Measurements from ENCODE around the gene CD300C. TPM values are rescaled to one million over a fixed set of nuclear protein-coding genes. Genes with fewer than 3 reads are reported as not detected.

CD300C gene
- total RNA-seq, 1 experiment from 2014 or later, result not detected

DNA sequence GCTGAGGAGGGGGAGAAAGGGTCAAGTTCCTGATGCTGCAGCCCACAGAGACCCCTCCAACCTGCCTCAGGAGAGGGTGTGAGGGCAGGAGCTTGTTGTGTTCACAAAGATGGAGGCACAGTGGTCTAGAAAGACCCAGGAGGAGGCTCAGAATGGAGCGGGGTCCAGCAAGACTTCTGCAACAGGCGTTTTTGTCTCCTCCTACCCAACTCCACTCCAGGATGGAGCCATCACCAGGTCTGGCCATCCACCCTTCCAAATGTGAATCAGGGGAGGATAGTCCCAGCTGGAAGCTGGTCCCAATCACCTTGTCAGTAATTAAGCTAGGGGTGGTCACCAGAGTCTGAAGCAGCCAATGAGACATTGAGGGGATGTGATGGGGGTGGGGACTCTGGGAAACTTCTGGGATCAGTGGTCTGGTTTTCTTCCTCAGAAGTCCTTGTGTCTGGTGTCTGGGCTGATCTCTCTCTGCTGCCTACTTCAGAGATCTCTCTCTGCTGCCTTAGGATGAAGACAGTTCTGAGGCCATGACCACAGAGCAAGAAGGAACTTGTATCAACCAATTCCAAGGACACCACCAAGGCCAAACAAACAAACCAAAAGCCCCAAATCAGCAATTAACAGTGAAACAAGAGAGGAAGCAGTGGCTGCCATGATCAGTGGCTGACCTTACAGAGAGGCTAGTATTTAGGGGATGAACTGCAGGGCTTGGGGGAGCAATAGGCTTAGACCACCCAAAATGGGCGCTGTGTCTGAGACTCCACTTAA lies 29.2 kb downstream of the CD300C start:
- Mint-ChIP-seq H3K4me3 (ENCODE audit: low read depth, unreplicated experiment) (no peak overlapping the region), H3K4me1 (ENCODE audit: low read depth, unreplicated experiment) (no peaks in the 10 kb centered on the region), H3K27me3 (ENCODE audit: unreplicated experiment) (peaks cover 87% of the 10 kb centered on the region), H3K36me3 (ENCODE audit: insufficient read depth, unreplicated experiment) (peaks cover 20% of the 10 kb centered on the region), H3K27ac (ENCODE audit: unreplicated experiment) (no peak overlapping the region), H3K9me3 (ENCODE audit: low read depth, unreplicated experiment) (peaks cover 5% of the 10 kb centered on the region)
- DNase-seq, result no peak
- intact Hi-C loops (cut with micrococcal nuclease; ENCODE audit: unreplicated experiment), result no loop called here
- CTCF ChIA-PET, result no interaction called here
- no peak for TF ChIP-seq CTCF (IDR thresholded peaks at IDR 0.05; ENCODE audit: unreplicated experiment)
- no TSS peak for BruUV-seq (replicated peaks)

DNA sequence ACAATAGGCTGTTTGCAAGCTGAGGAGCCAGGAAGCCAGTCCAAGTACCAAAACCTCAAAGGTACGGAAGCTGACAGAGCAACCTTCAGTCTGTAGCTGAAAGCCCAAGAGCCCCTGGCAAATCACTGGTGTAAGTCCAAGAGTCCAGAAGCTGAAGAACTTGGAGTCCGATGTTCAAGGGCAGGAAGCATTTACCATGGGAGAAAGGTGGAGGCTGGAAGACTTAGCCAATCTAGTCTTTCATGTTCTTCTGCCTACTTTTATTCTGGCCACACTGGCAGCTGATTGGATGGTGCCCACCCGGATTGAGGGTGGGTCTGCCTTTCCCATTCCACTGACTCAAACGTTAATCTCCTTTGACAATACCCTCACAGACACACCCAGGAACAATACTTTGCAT lies 30.0 kb downstream of the CD300C start:
- Mint-ChIP-seq H3K27me3 (ENCODE audit: unreplicated experiment) (peaks cover 87% of the 10 kb centered on the region), H3K9me3 (ENCODE audit: low read depth, unreplicated experiment) (peaks cover 5% of the 10 kb centered on the region), H3K36me3 (ENCODE audit: insufficient read depth, unreplicated experiment) (peaks cover 20% of the 10 kb centered on the region), H3K4me1 (ENCODE audit: low read depth, unreplicated experiment) (no peaks in the 10 kb centered on the region), H3K27ac (ENCODE audit: unreplicated experiment) (no peak overlapping the region), H3K4me3 (ENCODE audit: low read depth, unreplicated experiment) (no peak overlapping the region)
- CTCF ChIA-PET, result no interaction called here
- DNase-seq, result no peak
- no peak for TF ChIP-seq CTCF (IDR thresholded peaks at IDR 0.05; ENCODE audit: unreplicated experiment)
- BruUV-seq (replicated peaks), result no TSS peak
- intact Hi-C loops (cut with micrococcal nuclease; ENCODE audit: unreplicated experiment), result no loop called here

DNA sequence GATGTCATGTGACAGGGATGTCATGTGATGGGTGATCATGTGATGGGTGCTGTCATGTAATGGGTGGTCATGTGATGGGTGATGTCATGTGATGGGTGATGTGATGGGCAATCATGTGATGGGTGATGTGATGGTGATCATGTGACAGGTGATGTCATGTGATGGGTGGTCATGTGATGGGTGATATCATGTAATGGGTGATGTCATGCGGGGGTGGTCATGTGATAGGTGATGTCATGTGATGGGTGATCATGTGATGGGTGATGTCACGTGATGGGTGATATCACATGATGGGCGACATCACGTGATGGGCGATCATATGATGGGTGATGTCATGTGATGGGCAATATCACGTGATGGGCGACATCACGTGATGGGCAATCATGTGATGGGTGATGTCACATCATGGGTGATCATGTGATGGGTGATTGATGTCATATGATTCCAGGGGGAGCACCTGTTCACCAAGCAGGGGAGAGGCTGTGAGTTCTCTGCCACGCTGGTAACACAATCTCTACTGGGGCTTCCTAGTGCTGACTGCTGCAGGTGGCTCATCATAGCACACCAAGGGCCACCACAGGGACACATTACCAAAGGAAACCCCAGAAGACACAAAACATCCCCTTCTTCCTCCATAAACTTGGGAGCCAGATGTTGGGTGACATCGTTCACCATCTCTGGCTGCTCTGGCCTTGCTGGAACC lies 31.1 kb downstream of the CD300C start:
- peak overlapping the region; percentile 48 for H3K4me3 Mint-ChIP-seq (ENCODE audit: low read depth, unreplicated experiment)

More for the DNA sequence above, 31.1 kb downstream of the CD300C start:
- no peak for TF ChIP-seq CTCF (IDR thresholded peaks at IDR 0.05; ENCODE audit: unreplicated experiment)
- H3K9me3 Mint-ChIP-seq (ENCODE audit: low read depth, unreplicated experiment), result peaks cover 5% of the 10 kb centered on the region
- no TSS peak for BruUV-seq (replicated peaks)
- H3K27ac Mint-ChIP-seq (ENCODE audit: unreplicated experiment), result peak overlapping the region; percentile 98
- no peak for DNase-seq
- intact Hi-C loops (cut with micrococcal nuclease; ENCODE audit: unreplicated experiment), result no loop called here
- H3K36me3 Mint-ChIP-seq (ENCODE audit: insufficient read depth, unreplicated experiment), result peaks cover 20% of the 10 kb centered on the region
- CTCF ChIA-PET, result no interaction called here
- H3K27me3 Mint-ChIP-seq (ENCODE audit: unreplicated experiment), result peaks cover 91% of the 10 kb centered on the region
- H3K4me1 Mint-ChIP-seq (ENCODE audit: low read depth, unreplicated experiment), result no peaks in the 10 kb centered on the region

Measured in Calu3 (cell line).